A549 (cell line): ENCODE measurements around the gene PNPO. TPM values are rescaled to one million over a fixed set of nuclear protein-coding genes. Genes with fewer than 3 reads are reported as not detected.
A peak's percentile ranks its signal among the peaks of the same experiment; 100 is the strongest.

Source experiments
- ATAC-seq, 2 experiments: fragments of 200-7000 bp in 1 of 2; fragments of >200 bp in 1 of 2; cut with Nextera tagmentation in 1 of 2; cut with Tn5 transposase in 1 of 2; 3 replicates each; pipeline versions ENCODE4 v1.8.0 to v1.9.1; 2018 to 2020; ENCODE audit warnings: mild to moderate bottlenecking in 1 of 2, moderate library complexity in 1 of 2
- CTCF ChIA-PET: fragments of 300-600 bp; sonication (Branson Sonifier 250); formaldehyde crosslinking; extraction: SDS; loops from one replicate; lab custom pipeline; 2021; ENCODE audit warnings: antibody characterized with exemption, inconsistent platforms; lab: Yijun Ruan, JAX
- POLR2A ChIA-PET: fragments of 350-600 bp; formaldehyde crosslinking; extraction: SDS; loops from one replicate; lab custom pipeline; 2021; ENCODE audit warnings: antibody characterized with exemption, inconsistent platforms; lab: Yijun Ruan, JAX
- DNase-seq, 2 experiments: peaks; one replicate each; pipeline versions ENCODE4 v3.0.0 to v3.0.0-alpha.2; 2011 to 2016; ENCODE audit warnings: low read depth in 1 of 2, low spot score in 1 of 2
- FAIRE-seq: peaks from 2 replicates; lab custom pipeline; 2011; peaks lifted over from hg19 to GRCh38; lab: Jason Lieb, UNC
- H3K27ac ChIP-seq, 2 experiments: fragments of >200 bp; sonication (Bioruptor Twin); formaldehyde crosslinking; 3 replicates each; pipeline ENCODE4 v1.5.1; 2016 to 2017
- H3K4me1 ChIP-seq: fragments of >200 bp; sonication (Bioruptor Twin); formaldehyde crosslinking; 3 replicates; pipeline ENCODE4 v1.6.1; 2016
- H3K4me2 ChIP-seq: fragments of >200 bp; sonication (Bioruptor Twin); formaldehyde crosslinking; 3 replicates; pipeline ENCODE4 v1.6.1; 2016
- H3K4me3 ChIP-seq: fragments of >200 bp; sonication (Bioruptor Twin); formaldehyde crosslinking; 3 replicates; pipeline ENCODE4 v1.5.1; 2016
- H3K9me3 ChIP-seq: fragments of >200 bp; sonication (Bioruptor Twin); formaldehyde crosslinking; 3 replicates; pipeline ENCODE4 v1.6.1; 2016
- CBX2 ChIP-seq: fragments of 200-600 bp; sonication (generic); IDR thresholded peaks from 2 replicates; pipeline ENCODE4 v1.6.1; 2016; ENCODE audit warnings: low read depth, mild to moderate bottlenecking, borderline replicate concordance
- CBX8 ChIP-seq: fragments of 200-600 bp; sonication (generic); IDR thresholded peaks from 2 replicates; pipeline ENCODE4 v1.6.1; 2016
- CEBPB ChIP-seq, 2 experiments: fragments of >200 bp in 1 of 2; sonication (Bioruptor Twin) in 1 of 2; formaldehyde crosslinking in 1 of 2; IDR thresholded peaks; 2 replicates each; pipeline ENCODE4 v1.6.1; 2012 to 2016
- CHD4 ChIP-seq: fragments of 200-600 bp; sonication (generic); IDR thresholded peaks from 2 replicates; pipeline ENCODE4 v1.6.1; 2016; ENCODE audit warnings: antibody characterized with exemption, mild to moderate bottlenecking, borderline replicate concordance
- EHF ChIP-seq: fragments of 250-450 bp; sonication (Bioruptor Pico); IDR thresholded peaks from 2 replicates; pipeline ENCODE4 v1.5.0; 2020; ENCODE audit warnings: mild to moderate bottlenecking
- FOSB ChIP-seq: fragments of 250-450 bp; sonication (Bioruptor Pico); IDR thresholded peaks from 2 replicates; pipeline ENCODE4 v1.5.0; 2020; ENCODE audit warnings: mild to moderate bottlenecking, moderate library complexity
- FOXS1 ChIP-seq: fragments of 250-450 bp; sonication (Bioruptor Pico); IDR thresholded peaks from 2 replicates; pipeline ENCODE4 v1.5.0; 2020; ENCODE audit warnings: mild to moderate bottlenecking, moderate library complexity
- HEYL ChIP-seq: fragments of 250-450 bp; sonication (Bioruptor Pico); IDR thresholded peaks from 2 replicates; pipeline ENCODE4 v1.8.0; 2021; ENCODE audit warnings: mild to moderate bottlenecking, moderate library complexity
- HOXB5 ChIP-seq: fragments of 250-450 bp; sonication (Bioruptor Pico); IDR thresholded peaks from 2 replicates; pipeline ENCODE4 v1.5.0; 2020; ENCODE audit warnings: mild to moderate bottlenecking, moderate library complexity
- KDM1A ChIP-seq: fragments of 200-600 bp; sonication (generic); IDR thresholded peaks from 2 replicates; pipeline ENCODE4 v1.6.1; 2016; ENCODE audit warnings: low read depth, mild to moderate bottlenecking
- KDM5A ChIP-seq: fragments of 200-600 bp; sonication (generic); IDR thresholded peaks from 2 replicates; pipeline ENCODE4 v1.6.1; 2016; ENCODE audit warnings: antibody characterized with exemption, mild to moderate bottlenecking
- MAFK ChIP-seq: fragments of 450-650 bp; IDR thresholded peaks from 2 replicates; pipeline ENCODE4 v1.6.1; 2014; ENCODE audit not compliant: partially characterized antibody
- MAZ ChIP-seq: fragments of 150-350 bp; IDR thresholded peaks from 2 replicates; pipeline ENCODE4 v1.6.1; 2014; ENCODE audit warnings: antibody characterized with exemption, low read depth, low read length, borderline replicate concordance
- MYC ChIP-seq: IDR thresholded peaks from 2 replicates; pipeline ENCODE4 v1.6.1; 2012; ENCODE audit warnings: mild to moderate bottlenecking, inconsistent platforms, low read length, improper control_type of control experiment, borderline replicate concordance
- NPAS2 ChIP-seq: fragments of 250-450 bp; sonication (Bioruptor Pico); IDR thresholded peaks from 2 replicates; pipeline ENCODE4 v1.8.0; 2022; ENCODE audit warnings: mild to moderate bottlenecking, moderate library complexity, borderline replicate concordance
- PBX3 ChIP-seq: IDR thresholded peaks from 2 replicates; pipeline ENCODE4 v1.6.1; 2012
- POLR2A ChIP-seq: IDR thresholded peaks from 2 replicates; pipeline ENCODE4 v1.6.1; 2012; ENCODE audit warnings: mild to moderate bottlenecking, low read length
- POLR2AphosphoS2 ChIP-seq: conservative IDR thresholded peaks from 2 replicates; pipeline ENCODE4 v1.6.1; 2012; ENCODE audit warnings: low read length, improper control_type of control experiment, inconsistent platforms
- RARB ChIP-seq: fragments of 250-450 bp; sonication (Bioruptor Pico); IDR thresholded peaks from 2 replicates; pipeline ENCODE4 v1.8.0; 2021; ENCODE audit warnings: mild to moderate bottlenecking, moderate library complexity
- RCOR1 ChIP-seq: fragments of 150-350 bp; IDR thresholded peaks from 2 replicates; pipeline ENCODE4 v1.6.1; 2014; ENCODE audit warnings: antibody characterized with exemption, low read length, low read depth
- RNF2 ChIP-seq: fragments of 200-600 bp; sonication (generic); IDR thresholded peaks from 2 replicates; pipeline ENCODE4 v1.6.1; 2016; ENCODE audit warnings: low read depth, mild to moderate bottlenecking, antibody characterized with exemption, moderate library complexity, borderline replicate concordance
- SMC3 ChIP-seq: fragments of >200 bp; sonication (Bioruptor Twin); formaldehyde crosslinking; IDR thresholded peaks from 3 replicates; pipeline ENCODE4 v1.6.1; 2018; ENCODE audit warnings: inconsistent platforms
- TFCP2L1 ChIP-seq: fragments of 250-450 bp; sonication (Bioruptor Pico); IDR thresholded peaks from 2 replicates; pipeline ENCODE4 v1.5.0; 2021; ENCODE audit warnings: mild to moderate bottlenecking
- TP53 ChIP-seq: fragments of 250-450 bp; sonication (Bioruptor Pico); IDR thresholded peaks from 2 replicates; pipeline ENCODE4 v1.5.0; 2021; ENCODE audit warnings: mild to moderate bottlenecking, moderate library complexity
- ZFP36 ChIP-seq: fragments of 450-650 bp; IDR thresholded peaks from 2 replicates; pipeline ENCODE4 v1.6.1; 2014; ENCODE audit warnings: borderline replicate concordance; ENCODE audit not compliant: partially characterized antibody
- ZNF302 ChIP-seq: fragments of 250-450 bp; sonication (Bioruptor Pico); IDR thresholded peaks from 2 replicates; pipeline ENCODE4 v1.9.0; 2021; ENCODE audit warnings: inconsistent platforms, mild to moderate bottlenecking, moderate library complexity
- ZSCAN20 ChIP-seq: fragments of 250-450 bp; sonication (Bioruptor Pico); IDR thresholded peaks from 2 replicates; pipeline ENCODE4 v1.8.0; 2022; ENCODE audit warnings: mild to moderate bottlenecking, moderate library complexity
- WGBS: methylation state at CpG from one replicate; pipeline ENCODE4 v1.1.6; 2017; ENCODE audit errors: missing lambda C conversion rate; 5-methylcytosine and 5-hydroxymethylcytosine counted together
- polyA plus RNA-seq, 4 experiments: library from polyadenylated mRNA; depleted of rRNA in 3 of 4; stranded (reverse); fragments of >200 nt; fragmentation: RNase III in 1 of 4; extraction: RNeasy Plus Mini Kit Qiagen cat#74134 plus additional on column Dnase treatment in 1 of 4; gene quantifications; 2 replicates in 3 of 4; 3 replicates in 1 of 4; pipeline ENCODE4 v1.2.3, GENCODE V29; 2011 to 2017
- TF ChIP-seq, protein P1 (sequence below): fragments of 150-350 bp; IDR thresholded peaks from 2 replicates; pipeline ENCODE4 v1.6.1; 2014; ENCODE audit warnings: low read depth, mild to moderate bottlenecking, low read length
- TF ChIP-seq, protein P2 (sequence below): fragments of 250-450 bp; sonication (Bioruptor Pico); IDR thresholded peaks from 2 replicates; pipeline ENCODE4 v1.5.0; 2021; ENCODE audit warnings: mild to moderate bottlenecking, moderate library complexity, borderline replicate concordance
- TF ChIP-seq, protein P3 (sequence below): fragments of 250-450 bp; sonication (Bioruptor Pico); IDR thresholded peaks from 2 replicates; pipeline ENCODE4 v1.5.0; 2020; ENCODE audit warnings: low read depth, mild to moderate bottlenecking, moderate library complexity
- TF ChIP-seq, protein P4 (sequence below): fragments of 450-650 bp; IDR thresholded peaks from 2 replicates; pipeline ENCODE4 v1.6.1; 2014; ENCODE audit warnings: antibody characterized with exemption
- TF ChIP-seq, protein P5 (sequence below): fragments of >200 bp; sonication (Bioruptor Twin); formaldehyde crosslinking; IDR thresholded peaks from 2 replicates; pipeline ENCODE4 v1.6.1; 2016
- TF ChIP-seq, protein P6 (sequence below): IDR thresholded peaks from 2 replicates; pipeline ENCODE4 v1.6.1; 2012
- TF ChIP-seq, protein P7 (sequence below): IDR thresholded peaks from 2 replicates; pipeline ENCODE4 v1.6.1; 2012; ENCODE audit warnings: low read depth, borderline replicate concordance

PNPO gene
- polyA plus RNA-seq, 2 of the 4 experiments (the other 2 are of a cell fraction), result 29.5 to 40.8 TPM

DNA sequence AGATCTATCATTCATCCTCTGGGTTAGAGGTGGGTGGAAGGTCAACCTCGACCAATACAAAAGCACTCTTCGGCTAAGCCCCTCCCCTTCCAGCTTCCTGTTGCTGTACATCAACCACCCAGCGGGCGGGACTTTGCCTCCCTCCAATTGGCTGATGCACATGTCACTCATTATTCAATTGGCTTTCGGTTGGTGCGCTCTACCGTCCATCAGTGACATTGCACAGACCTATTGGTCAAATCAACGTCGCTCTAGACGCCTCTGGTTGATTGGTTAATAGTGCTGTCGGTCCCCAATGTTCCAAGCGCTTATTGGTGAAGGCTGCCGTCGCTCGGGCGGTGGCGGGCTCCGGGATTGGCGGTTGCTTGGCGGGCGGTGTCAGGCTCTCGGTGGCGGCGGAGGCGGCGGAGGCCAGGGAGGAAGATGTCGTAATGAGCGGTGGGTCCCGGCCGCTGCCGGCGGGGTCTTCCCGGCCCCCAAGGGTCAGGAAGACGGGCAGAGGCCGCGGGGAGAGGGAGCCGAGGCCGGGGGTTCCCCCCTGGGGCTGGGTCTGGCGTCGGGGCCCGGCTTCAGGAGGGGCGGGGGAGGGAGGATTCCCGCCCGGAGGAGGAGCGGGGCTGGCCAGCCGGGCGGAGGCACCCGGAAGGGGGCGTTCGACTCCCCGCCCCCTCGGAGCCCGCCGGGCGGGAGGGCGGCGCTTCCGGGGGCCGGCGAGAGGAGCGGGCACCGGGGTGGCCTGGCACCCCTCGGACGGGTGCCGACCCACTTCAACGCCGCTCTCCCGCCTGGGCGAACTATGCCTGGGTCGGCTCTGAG, 45.3 kb upstream of the PNPO start, which contains the start of gene SP2:
TSS of gene SP2 (plus strand) at position 381 of the 816 bp plus-strand sequence. CDS start at position 432, 51 bp downstream.
- H3K9me3 ChIP-seq, result no peaks in the 10 kb centered on the region
- ATAC-seq, result peak; percentile 88 to 95
- CTCF ChIA-PET, result interaction anchor here (0.9 to 18.8 kb wide), 12 partner anchors 9 to 131 kb away, joined by 3 to 1860 read pairs (median 8); partner anchors contain the start of genes CDK5RAP3, LRRC46, MRPL10 and SCRN2
- TF ChIP-seq CBX2, result no peak
- TF ChIP-seq, protein P1, sequence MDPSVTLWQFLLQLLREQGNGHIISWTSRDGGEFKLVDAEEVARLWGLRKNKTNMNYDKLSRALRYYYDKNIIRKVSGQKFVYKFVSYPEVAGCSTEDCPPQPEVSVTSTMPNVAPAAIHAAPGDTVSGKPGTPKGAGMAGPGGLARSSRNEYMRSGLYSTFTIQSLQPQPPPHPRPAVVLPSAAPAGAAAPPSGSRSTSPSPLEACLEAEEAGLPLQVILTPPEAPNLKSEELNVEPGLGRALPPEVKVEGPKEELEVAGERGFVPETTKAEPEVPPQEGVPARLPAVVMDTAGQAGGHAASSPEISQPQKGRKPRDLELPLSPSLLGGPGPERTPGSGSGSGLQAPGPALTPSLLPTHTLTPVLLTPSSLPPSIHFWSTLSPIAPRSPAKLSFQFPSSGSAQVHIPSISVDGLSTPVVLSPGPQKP, result no peak
- TF ChIP-seq, protein P2, sequence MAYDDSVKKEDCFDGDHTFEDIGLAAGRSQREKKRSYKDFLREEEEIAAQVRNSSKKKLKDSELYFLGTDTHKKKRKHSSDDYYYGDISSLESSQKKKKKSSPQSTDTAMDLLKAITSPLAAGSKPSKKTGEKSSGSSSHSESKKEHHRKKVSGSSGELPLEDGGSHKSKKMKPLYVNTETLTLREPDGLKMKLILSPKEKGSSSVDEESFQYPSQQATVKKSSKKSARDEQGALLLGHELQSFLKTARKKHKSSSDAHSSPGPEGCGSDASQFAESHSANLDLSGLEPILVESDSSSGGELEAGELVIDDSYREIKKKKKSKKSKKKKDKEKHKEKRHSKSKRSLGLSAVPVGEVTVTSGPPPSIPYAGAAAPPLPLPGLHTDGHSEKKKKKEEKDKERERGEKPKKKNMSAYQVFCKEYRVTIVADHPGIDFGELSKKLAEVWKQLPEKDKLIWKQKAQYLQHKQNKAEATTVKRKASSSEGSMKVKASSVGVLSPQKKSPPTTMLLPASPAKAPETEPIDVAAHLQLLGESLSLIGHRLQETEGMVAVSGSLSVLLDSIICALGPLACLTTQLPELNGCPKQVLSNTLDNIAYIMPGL (CRISPR knock-in tag), result no peak
- peak; percentile 13; the same call in 1 of the 3 replicates for TF ChIP-seq SMC3
- TF ChIP-seq FOXS1 (CRISPR knock-in tag), result no peak
- TF ChIP-seq RARB (CRISPR knock-in tag), result no peak
- TF ChIP-seq RCOR1, result no peak
- TF ChIP-seq, protein P3, sequence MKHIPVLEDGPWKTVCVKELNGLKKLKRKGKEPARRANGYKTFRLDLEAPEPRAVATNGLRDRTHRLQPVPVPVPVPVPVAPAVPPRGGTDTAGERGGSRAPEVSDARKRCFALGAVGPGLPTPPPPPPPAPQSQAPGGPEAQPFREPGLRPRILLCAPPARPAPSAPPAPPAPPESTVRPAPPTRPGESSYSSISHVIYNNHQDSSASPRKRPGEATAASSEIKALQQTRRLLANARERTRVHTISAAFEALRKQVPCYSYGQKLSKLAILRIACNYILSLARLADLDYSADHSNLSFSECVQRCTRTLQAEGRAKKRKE (CRISPR knock-in tag), result no peak
- no peak for TF ChIP-seq MYC
- TF ChIP-seq, protein P4, sequence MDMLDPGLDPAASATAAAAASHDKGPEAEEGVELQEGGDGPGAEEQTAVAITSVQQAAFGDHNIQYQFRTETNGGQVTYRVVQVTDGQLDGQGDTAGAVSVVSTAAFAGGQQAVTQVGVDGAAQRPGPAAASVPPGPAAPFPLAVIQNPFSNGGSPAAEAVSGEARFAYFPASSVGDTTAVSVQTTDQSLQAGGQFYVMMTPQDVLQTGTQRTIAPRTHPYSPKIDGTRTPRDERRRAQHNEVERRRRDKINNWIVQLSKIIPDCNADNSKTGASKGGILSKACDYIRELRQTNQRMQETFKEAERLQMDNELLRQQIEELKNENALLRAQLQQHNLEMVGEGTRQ, result no peak
- peak; percentile 100 for TF ChIP-seq PBX3
- no peak for TF ChIP-seq TFCP2L1 (CRISPR knock-in tag)
- TF ChIP-seq CHD4, result no peak
- TF ChIP-seq CEBPB (IDR thresholded peaks at IDR 0.05), result peak; percentile 66 to 78
- no peak for TF ChIP-seq KDM5A
- TF ChIP-seq, protein P5, sequence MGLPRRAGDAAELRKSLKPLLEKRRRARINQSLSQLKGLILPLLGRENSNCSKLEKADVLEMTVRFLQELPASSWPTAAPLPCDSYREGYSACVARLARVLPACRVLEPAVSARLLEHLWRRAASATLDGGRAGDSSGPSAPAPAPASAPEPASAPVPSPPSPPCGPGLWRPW, result no peak
- TF ChIP-seq, protein P6, sequence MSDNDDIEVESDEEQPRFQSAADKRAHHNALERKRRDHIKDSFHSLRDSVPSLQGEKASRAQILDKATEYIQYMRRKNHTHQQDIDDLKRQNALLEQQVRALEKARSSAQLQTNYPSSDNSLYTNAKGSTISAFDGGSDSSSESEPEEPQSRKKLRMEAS, result no peak; the same call in 1 of the 2 replicates
- TF ChIP-seq POLR2A, result peak; percentile 91
- TF ChIP-seq TP53 (CRISPR knock-in tag), result no peak
- TF ChIP-seq KDM1A, result no peak
- no peak for TF ChIP-seq MAFK
- TF ChIP-seq HOXB5, result peak; percentile 34; the same call in 1 of the 2 replicates
- no peak for TF ChIP-seq RNF2
- no peak for TF ChIP-seq ZFP36
- TF ChIP-seq ZNF302 (CRISPR knock-in tag), result no peak
- TF ChIP-seq NPAS2, result no peak
- TF ChIP-seq ZSCAN20 (CRISPR knock-in tag), result no peak
- TF ChIP-seq CBX8, result no peak
- no peak for TF ChIP-seq POLR2AphosphoS2
- TF ChIP-seq EHF (CRISPR knock-in tag), result no peak
- TF ChIP-seq, protein P7, sequence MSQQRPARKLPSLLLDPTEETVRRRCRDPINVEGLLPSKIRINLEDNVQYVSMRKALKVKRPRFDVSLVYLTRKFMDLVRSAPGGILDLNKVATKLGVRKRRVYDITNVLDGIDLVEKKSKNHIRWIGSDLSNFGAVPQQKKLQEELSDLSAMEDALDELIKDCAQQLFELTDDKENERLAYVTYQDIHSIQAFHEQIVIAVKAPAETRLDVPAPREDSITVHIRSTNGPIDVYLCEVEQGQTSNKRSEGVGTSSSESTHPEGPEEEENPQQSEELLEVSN, result no peak; the same call in none of the 2 replicates
- peak; percentile 99 for TF ChIP-seq MAZ
- TF ChIP-seq FOSB (CRISPR knock-in tag), result no peak
- TF ChIP-seq HEYL (CRISPR knock-in tag), result no peak

More for the DNA sequence above, 45.3 kb upstream of the PNPO start, which contains the start of gene SP2:
- H3K4me1 ChIP-seq, result peaks cover 16% of the 10 kb centered on the region; the same call in 2 of the 3 replicates
- DNase-seq (peak; percentile 100), FAIRE-seq (peak; percentile 92)
- H3K27ac ChIP-seq, result peak within 1 kb of the TSS; percentile 95 to 96
- 2% methylated on average over 43 of the region's 70 CpGs for WGBS
- peak within 1 kb of the TSS; percentile 87 for H3K4me2 ChIP-seq
- POLR2A ChIA-PET, result interaction anchor here (0.5 to 1.8 kb wide), 39 partner anchors 9 to 1296 kb away, joined by 3 to 38 read pairs (median 5); partner anchors contain the start of genes CDK5RAP3, KPNB1, LRRC46 and MRPL10
- peak within 1 kb of the TSS; percentile 86 for H3K4me3 ChIP-seq
